Lower leg skin (tissue), 4 donors: ENCODE data around the gene EHMT1. TPM values are rescaled to one million over a fixed set of nuclear protein-coding genes. Genes with fewer than 3 reads are reported as not detected.

Experiments used
- DNase-seq, 2 donors: peaks; one replicate each; pipeline ENCODE4 v3.0.0-alpha.2; 2019; ENCODE audit warnings: low spot score in 2 of 2
- H3K4me3 ChIP-seq: fragments of 200-600 bp; sonication (generic); 2 replicates; pipeline ENCODE4 v1.5.1; 2017; ENCODE audit warnings: mild to moderate bottlenecking, low read depth; ENCODE audit not compliant: poor library complexity, severe bottlenecking
- CTCF ChIP-seq, 3 donors: fragments of 450-650 bp; IDR thresholded peaks; one replicate each; pipeline ENCODE4 v1.5.1; 2016; ENCODE audit warnings: antibody characterized with exemption in 3 of 3, mild to moderate bottlenecking in 3 of 3, moderate library complexity in 2 of 3
- POLR2A ChIP-seq, 2 donors: fragments of 450-650 bp; IDR thresholded peaks; one replicate each; pipeline ENCODE4 v1.6.1; 2016 to 2017; ENCODE audit warnings: antibody characterized with exemption in 2 of 2, mild to moderate bottlenecking in 1 of 2, moderate library complexity in 1 of 2
- WGBS, 2 donors: methylation state at CpG; one replicate each; pipeline ENCODE4 v1.1.5; 2018; 5-methylcytosine and 5-hydroxymethylcytosine counted together
- intact Hi-C: fragments of 100-400 bp; cut with DNase I; formaldehyde crosslinking; loops from one replicate; pipeline ENCODE4 v1.15.0; 2023; ENCODE audit warnings: low total_unique reads
- total RNA-seq, 4 donors: library from RNA; depleted of rRNA; stranded (reverse); fragments of >200 nt; gene quantifications; one replicate each; pipeline ENCODE4 v1.1.0, GENCODE V29; 2016

EHMT1 gene
- total RNA-seq, 4 donors from 2014 or later: 64.2 to 128 (median 73.2) TPM

- no peak overlapping the region for H3K4me3 ChIP-seq
- no peak for DNase-seq
- TF ChIP-seq POLR2A (IDR thresholded peaks at IDR 0.05) (no peak), CTCF (IDR thresholded peaks at IDR 0.05) (no peak)
- intact Hi-C loops: no loop called here
- WGBS, 2 donors: 95 to 99% methylated on average over 18 to 20 of the region's 20 CpGs
These were observed 209.2 kb downstream of the EHMT1 start for GRCh38 chr9:137827908-137828526.

- WGBS, 2 donors: 84 to 86% methylated on average over 16 to 20 of the region's 21 CpGs
- H3K4me3 ChIP-seq: no peak overlapping the region
- no peak for DNase-seq
- TF ChIP-seq POLR2A (IDR thresholded peaks at IDR 0.05) (no peak), CTCF (IDR thresholded peaks at IDR 0.05) (no peak)
- intact Hi-C loops: no loop called here
These were observed 209.9 kb downstream of the EHMT1 start for GRCh38 chr9:137828527-137829259.

GRCh38 chr9:137829260-137829996, 210.6 kb downstream of the EHMT1 start:
- no peak for DNase-seq
- 95 to 98% methylated on average over 14 of the region's 14 CpGs for WGBS, 2 donors
- intact Hi-C loops: no loop called here
- TF ChIP-seq POLR2A (IDR thresholded peaks at IDR 0.05) (no peak), CTCF (IDR thresholded peaks at IDR 0.05) (no peak)
- H3K4me3 ChIP-seq: no peak overlapping the region

GRCh38 chr9:137832191-137832700, 213.4 kb downstream of the EHMT1 start:
- no peak overlapping the region for H3K4me3 ChIP-seq
- intact Hi-C loops: no loop called here
- WGBS, 2 donors: 95 to 97% methylated on average over 20 of the region's 20 CpGs
- TF ChIP-seq CTCF (IDR thresholded peaks at IDR 0.05) (no peak), POLR2A (IDR thresholded peaks at IDR 0.05) (no peak)
- DNase-seq: no peak

- 79 to 80% methylated on average over 41 to 44 of the region's 44 CpGs for WGBS, 2 donors
- intact Hi-C loops: no loop called here
- no peak for DNase-seq
- no peak overlapping the region for H3K4me3 ChIP-seq
- no peak for TF ChIP-seq CTCF (IDR thresholded peaks at IDR 0.05)
- TF ChIP-seq POLR2A (IDR thresholded peaks at IDR 0.05): no peak
These were observed 214.2 kb downstream of the EHMT1 start for GRCh38 chr9:137832830-137833590.
